Mucosa of descending colon (tissue), 3 donors: ENCODE data around the gene FAM81B. TPM values are rescaled to one million over a fixed set of nuclear protein-coding genes. Genes with fewer than 3 reads are reported as not detected.

ENCODE experiments used
- ATAC-seq: fragments of 200-7000 bp; cut with Tn5 transposase; one replicate; pipeline ENCODE4 v1.9.1; 2020; ENCODE audit warnings: mild to moderate bottlenecking, moderate library complexity
- DNase-seq, 3 donors: peaks; one replicate each; pipeline ENCODE4 v3.0.0-alpha.2; 2020
- H3K36me3 ChIP-seq: fragments of 200-600 bp; one replicate; pipeline ENCODE4 v1.8.0; 2021; ENCODE audit warnings: low read depth, mild to moderate bottlenecking
- H3K4me1 ChIP-seq: fragments of 200-600 bp; one replicate; pipeline ENCODE4 v1.8.0; 2021; ENCODE audit warnings: low read depth, mild to moderate bottlenecking
- H3K4me3 ChIP-seq: fragments of 200-600 bp; one replicate; pipeline ENCODE4 v1.8.0; 2021; ENCODE audit warnings: mild to moderate bottlenecking
- H3K9me3 ChIP-seq: fragments of 200-600 bp; one replicate; pipeline ENCODE4 v1.8.0; 2021; ENCODE audit warnings: mild to moderate bottlenecking
- intact Hi-C, 2 donors: fragments of 100-400 bp; cut with DNase I in 1 of 2; cut with micrococcal nuclease in 1 of 2; formaldehyde crosslinking; loops; one replicate each; pipeline versions ENCODE4 v1.11.0 to v1.11.1; 2022; cut with DNase I, micrococcal nuclease
- total RNA-seq, 3 donors: library from RNA; stranded (reverse); fragmentation: NEBNext Ultra II Directional in 2 of 3; extraction: Animal tissue kit (Norgen Biotek cat#: 25700) in 2 of 3; gene quantifications; one replicate each; pipeline versions ENCODE4 v1.2.1 to v1.2.4, GENCODE V29; 2021 to 2023
- TF ChIP-seq, protein P1 (sequence below): fragments of 200-600 bp; IDR thresholded peaks from one replicate; pipeline ENCODE4 v1.8.0; 2022; ENCODE audit warnings: antibody characterized with exemption, mild to moderate bottlenecking
- donor health status: DM: no; HTN: no; CAD: no; lungs with moderate emphysema.
- donor health status: DM: no; HTN: no; CAD: no.
- donor health status: DM: no; HTN: yes; CAD: no.

Gene FAM81B
- total RNA-seq, 3 donors from 2014 or later: not detected

DNA sequence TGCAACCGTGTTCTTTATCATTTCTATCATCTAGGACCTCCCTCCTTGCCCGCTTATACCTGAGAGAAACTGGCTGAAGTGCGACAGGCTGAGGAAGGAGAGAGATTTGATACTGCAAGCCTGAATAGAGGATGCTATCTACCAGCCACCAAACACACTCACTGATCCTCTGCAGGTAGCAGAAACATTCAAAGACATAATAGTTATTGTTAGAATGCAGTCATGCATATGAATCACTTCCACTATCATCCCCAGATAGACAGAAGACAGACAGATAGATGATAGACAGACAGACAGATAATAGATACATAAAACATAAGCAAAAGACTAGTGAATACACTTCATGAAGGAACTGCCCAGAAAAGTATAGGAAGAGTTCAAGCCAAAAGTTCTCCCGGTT is 32.9 kb downstream of the FAM81B start:
- ATAC-seq: no peak

DNA sequence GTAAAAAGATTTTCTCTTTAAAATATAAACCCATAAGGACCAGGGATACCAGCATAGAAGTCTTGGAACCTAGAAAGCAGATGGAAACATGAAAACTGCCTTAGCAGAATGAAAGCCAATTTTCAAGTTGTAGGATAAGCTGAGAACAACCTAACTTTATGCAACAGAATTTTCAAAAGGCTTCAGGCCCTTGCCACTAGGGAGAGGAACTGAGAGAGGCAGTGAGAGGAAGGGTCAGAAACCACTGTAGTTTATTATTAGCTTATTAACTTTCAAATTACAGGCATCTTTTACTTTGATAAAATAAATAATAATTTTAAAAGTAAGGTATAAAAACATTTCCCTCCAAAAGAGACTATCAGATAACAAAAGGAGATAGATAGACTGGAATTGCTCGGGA is 33.4 kb downstream of the FAM81B start:
- Histone ChIP-seq H3K9me3 (no peaks in the 10 kb centered on the region), H3K4me1 (no peaks in the 10 kb centered on the region), H3K36me3 (no peaks in the 10 kb centered on the region), H3K4me3 (no peak overlapping the region)
- no peak for DNase-seq
- intact Hi-C loops: no loop called here
- no peak for ATAC-seq
- TF ChIP-seq, protein P1, sequence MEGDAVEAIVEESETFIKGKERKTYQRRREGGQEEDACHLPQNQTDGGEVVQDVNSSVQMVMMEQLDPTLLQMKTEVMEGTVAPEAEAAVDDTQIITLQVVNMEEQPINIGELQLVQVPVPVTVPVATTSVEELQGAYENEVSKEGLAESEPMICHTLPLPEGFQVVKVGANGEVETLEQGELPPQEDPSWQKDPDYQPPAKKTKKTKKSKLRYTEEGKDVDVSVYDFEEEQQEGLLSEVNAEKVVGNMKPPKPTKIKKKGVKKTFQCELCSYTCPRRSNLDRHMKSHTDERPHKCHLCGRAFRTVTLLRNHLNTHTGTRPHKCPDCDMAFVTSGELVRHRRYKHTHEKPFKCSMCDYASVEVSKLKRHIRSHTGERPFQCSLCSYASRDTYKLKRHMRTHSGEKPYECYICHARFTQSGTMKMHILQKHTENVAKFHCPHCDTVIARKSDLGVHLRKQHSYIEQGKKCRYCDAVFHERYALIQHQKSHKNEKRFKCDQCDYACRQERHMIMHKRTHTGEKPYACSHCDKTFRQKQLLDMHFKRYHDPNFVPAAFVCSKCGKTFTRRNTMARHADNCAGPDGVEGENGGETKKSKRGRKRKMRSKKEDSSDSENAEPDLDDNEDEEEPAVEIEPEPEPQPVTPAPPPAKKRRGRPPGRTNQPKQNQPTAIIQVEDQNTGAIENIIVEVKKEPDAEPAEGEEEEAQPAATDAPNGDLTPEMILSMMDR: no peak

More for the DNA sequence above, 32.9 kb downstream of the FAM81B start:
- Histone ChIP-seq H3K4me3 (no peak overlapping the region), H3K4me1 (no peaks in the 10 kb centered on the region), H3K36me3 (no peaks in the 10 kb centered on the region), H3K9me3 (no peaks in the 10 kb centered on the region)
- intact Hi-C loops: no loop called here
- TF ChIP-seq, protein P1: no peak
- no peak for DNase-seq

DNA sequence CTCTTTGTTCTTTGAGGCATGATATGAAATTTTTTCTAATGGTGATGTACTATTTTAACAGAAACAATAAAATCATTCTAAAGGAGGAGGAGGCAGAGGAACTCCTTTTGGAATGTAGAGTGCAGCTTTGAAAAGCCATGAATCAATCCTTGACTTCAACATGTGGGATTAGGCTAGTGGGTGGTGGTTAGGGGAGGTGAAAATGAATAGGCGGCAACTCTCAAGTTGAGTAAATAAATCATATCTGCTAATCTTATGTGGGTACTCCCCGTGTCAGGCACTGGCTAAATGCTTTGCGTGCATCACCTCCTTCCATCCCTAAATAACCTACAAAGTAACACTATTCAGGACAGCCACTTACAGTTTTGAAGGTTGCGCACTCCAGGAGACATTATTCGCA is 35.1 kb downstream of the FAM81B start:
- TF ChIP-seq, protein P1: no peak
- intact Hi-C loops: no loop called here
- no peaks in the 10 kb centered on the region for H3K4me1 ChIP-seq
- DNase-seq (no peak), ATAC-seq (no peak)
- H3K9me3 ChIP-seq: no peaks in the 10 kb centered on the region
- H3K36me3 ChIP-seq: no peaks in the 10 kb centered on the region
- no peak overlapping the region for H3K4me3 ChIP-seq

DNA sequence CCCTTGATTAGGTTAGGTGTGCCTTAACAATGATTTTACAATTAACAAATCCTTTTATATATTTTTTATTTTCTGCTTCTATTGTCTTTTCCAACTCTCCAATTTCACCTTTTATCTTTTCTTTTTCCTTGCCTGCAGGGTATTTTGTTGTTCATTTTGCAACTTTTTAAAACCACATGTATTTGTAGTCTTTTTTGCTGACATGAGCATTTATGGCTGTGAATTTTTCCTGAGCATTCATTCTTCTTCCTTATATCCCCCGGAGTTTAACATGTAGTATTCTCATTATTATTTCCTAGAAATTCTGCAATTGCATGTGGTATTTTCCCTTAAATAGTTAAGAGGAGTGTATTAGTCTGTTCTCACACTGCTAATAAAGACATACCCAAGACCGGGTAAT is 41.6 kb downstream of the FAM81B start:
- no peak for DNase-seq
- Histone ChIP-seq H3K9me3 (no peaks in the 10 kb centered on the region), H3K4me1 (no peaks in the 10 kb centered on the region), H3K4me3 (no peak overlapping the region), H3K36me3 (no peaks in the 10 kb centered on the region)
- ATAC-seq: no peak
- TF ChIP-seq, protein P1: no peak
- intact Hi-C loops: no loop called here

DNA sequence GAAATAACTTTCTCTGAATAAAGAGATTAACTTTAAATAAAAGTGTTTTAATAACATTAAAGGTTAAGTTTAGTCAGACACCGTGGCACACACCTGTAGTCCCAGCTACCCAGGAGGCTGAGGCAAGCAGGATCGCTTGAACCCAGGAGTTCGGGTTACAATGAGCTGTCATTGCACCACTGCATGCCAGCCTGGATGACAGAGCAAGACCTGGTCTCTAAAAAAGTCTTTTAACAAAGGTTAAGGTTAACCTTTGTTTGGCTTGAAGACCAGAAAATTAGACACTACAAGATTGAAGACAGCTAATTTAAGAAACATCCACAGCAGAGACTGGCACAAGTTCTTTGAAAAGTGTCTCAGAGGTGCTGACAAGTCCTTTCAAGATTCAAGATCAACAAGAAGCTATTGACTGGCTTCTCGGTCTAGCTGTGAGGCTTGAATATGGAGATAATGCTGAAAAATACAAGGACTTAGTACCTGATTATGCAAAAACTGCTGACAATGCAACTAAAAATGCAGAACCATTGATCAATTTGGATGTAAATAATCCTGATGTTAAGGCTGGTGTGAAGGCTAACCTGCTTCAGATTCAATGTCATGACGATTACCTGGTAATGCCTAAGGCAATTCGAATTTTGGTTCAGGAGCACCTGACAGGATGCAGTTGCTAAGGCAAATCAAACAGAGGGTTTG is 48.8 kb downstream of the FAM81B start:
- ATAC-seq: no peak
- no peaks in the 10 kb centered on the region for H3K9me3 ChIP-seq
- H3K36me3 ChIP-seq: no peaks in the 10 kb centered on the region
- no peak overlapping the region for H3K4me3 ChIP-seq
- intact Hi-C loops: no loop called here
- no peaks in the 10 kb centered on the region for H3K4me1 ChIP-seq
- no peak for DNase-seq
- TF ChIP-seq, protein P1: no peak

DNA sequence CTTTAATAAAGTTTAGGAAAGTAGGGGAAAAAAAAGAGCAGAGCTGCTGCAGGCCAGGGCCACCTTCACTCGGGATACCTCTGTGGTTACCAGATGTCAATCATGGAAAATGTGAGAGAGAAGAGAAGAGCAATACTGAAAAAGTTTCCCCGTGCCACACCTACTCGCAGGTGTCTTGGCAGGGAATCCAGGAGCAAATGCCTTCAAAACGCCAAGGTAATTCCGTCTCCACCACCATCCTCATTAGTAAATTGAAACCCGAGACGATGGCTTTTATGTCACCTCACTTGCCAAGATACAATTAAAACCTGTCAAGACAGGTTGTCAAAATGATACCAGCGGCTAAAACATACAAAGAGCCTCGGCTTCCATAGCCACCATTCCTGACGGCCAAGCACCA is 49.7 kb downstream of the FAM81B start:
- TF ChIP-seq, protein P1: no peak
- Histone ChIP-seq H3K4me1 (no peaks in the 10 kb centered on the region), H3K9me3 (no peaks in the 10 kb centered on the region), H3K36me3 (no peaks in the 10 kb centered on the region), H3K4me3 (no peak overlapping the region)
- DNase-seq (no peak), ATAC-seq (no peak)
- intact Hi-C loops: no loop called here
